Measurements from ENCODE around the gene MLLT3.

Gene MLLT3

GRCh38 chr9:20608582-20608981, 13.7 kb downstream of the MLLT3 start:
- no peak overlapping the region for H3K4me3 ChIP-seq (ENCODE audit: low read depth, low read length)
- no peaks in the 10 kb centered on the region for H3K9me3 ChIP-seq (ENCODE audit: control insufficient read depth, insufficient read depth, low read length)
- no peaks in the 10 kb centered on the region for H3K36me3 ChIP-seq (ENCODE audit: control insufficient read depth, insufficient read depth, low read length)
- H3K4me1 ChIP-seq (ENCODE audit: control insufficient read depth, insufficient read depth, low read length) = no peaks in the 10 kb centered on the region
- no peaks in the 10 kb centered on the region for H3K27me3 ChIP-seq (ENCODE audit: control insufficient read depth, insufficient read depth, low read length)
- no peak overlapping the region for H3K9ac ChIP-seq (ENCODE audit: low read depth, low read length)

- H3K27me3 ChIP-seq (ENCODE audit: control insufficient read depth, insufficient read depth, low read length) = no peaks in the 10 kb centered on the region
- H3K36me3 ChIP-seq (ENCODE audit: control insufficient read depth, insufficient read depth, low read length) = no peaks in the 10 kb centered on the region
- no peaks in the 10 kb centered on the region for H3K9me3 ChIP-seq (ENCODE audit: control insufficient read depth, insufficient read depth, low read length)
- no peak overlapping the region for H3K4me3 ChIP-seq (ENCODE audit: low read depth, low read length)
- no peaks in the 10 kb centered on the region for H3K4me1 ChIP-seq (ENCODE audit: control insufficient read depth, insufficient read depth, low read length)
- no peak overlapping the region for H3K9ac ChIP-seq (ENCODE audit: low read depth, low read length)
Measured at GRCh38 chr9:20606652-20607051, 15.6 kb downstream of the MLLT3 start.

DNA sequence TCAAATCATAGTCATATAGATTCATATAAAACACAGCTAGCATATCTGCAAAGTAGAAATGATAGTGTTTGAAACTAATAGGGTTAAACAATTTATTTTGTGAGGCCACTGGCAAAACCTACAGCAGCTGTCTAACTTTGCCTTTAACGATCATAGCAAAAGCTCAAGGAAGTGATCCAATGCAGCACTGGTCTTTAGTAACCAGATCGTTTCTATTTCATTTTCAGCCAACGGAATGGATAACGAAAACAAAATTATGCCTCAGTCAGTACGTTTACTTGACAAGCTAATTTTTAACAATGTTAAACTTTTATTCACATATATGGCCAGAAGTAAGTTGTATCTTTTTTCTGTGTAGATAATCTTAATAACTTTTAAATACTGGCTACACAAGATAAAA, 17.7 kb downstream of the MLLT3 start:
- H3K4me3 ChIP-seq (ENCODE audit: low read depth, low read length) = no peak overlapping the region

GRCh38 chr9:20603524-20604268, 18.6 kb downstream of the MLLT3 start:
- no peaks in the 10 kb centered on the region for H3K9me3 ChIP-seq (ENCODE audit: control insufficient read depth, insufficient read depth, low read length)
- H3K4me1 ChIP-seq (ENCODE audit: control insufficient read depth, insufficient read depth, low read length) = no peaks in the 10 kb centered on the region
- H3K36me3 ChIP-seq (ENCODE audit: control insufficient read depth, insufficient read depth, low read length) = no peaks in the 10 kb centered on the region
- no peak overlapping the region for H3K9ac ChIP-seq (ENCODE audit: low read depth, low read length)
- H3K4me3 ChIP-seq (ENCODE audit: low read depth, low read length) = no peak overlapping the region
- no peaks in the 10 kb centered on the region for H3K27me3 ChIP-seq (ENCODE audit: control insufficient read depth, insufficient read depth, low read length)

More for the DNA sequence above, 17.7 kb downstream of the MLLT3 start:
- Histone ChIP-seq H3K27me3 (ENCODE audit: control insufficient read depth, insufficient read depth, low read length) (no peaks in the 10 kb centered on the region), H3K9ac (ENCODE audit: low read depth, low read length) (no peak overlapping the region), H3K36me3 (ENCODE audit: control insufficient read depth, insufficient read depth, low read length) (no peaks in the 10 kb centered on the region), H3K9me3 (ENCODE audit: control insufficient read depth, insufficient read depth, low read length) (no peaks in the 10 kb centered on the region), H3K4me1 (ENCODE audit: control insufficient read depth, insufficient read depth, low read length) (no peaks in the 10 kb centered on the region)

DNA sequence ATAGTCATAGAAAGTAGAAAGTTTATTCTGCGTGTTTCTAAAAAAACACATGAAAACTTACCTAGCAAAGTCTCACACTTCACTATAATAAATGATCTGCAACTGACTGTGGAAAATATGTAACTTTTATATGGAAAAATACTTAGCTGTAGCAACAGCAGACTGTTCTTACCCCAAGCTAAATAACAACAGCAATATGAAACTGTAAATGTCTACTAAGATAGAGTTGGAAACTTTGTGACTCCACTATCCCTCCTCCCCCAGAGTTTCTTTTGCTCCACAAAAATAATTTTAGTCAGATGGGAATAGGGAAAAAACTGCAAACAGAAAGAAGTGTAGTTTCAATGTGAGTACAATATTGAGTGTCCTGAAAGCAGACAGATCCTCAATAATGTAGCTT, 21.0 kb downstream of the MLLT3 start:
- H3K36me3 ChIP-seq (ENCODE audit: control insufficient read depth, insufficient read depth, low read length) = no peaks in the 10 kb centered on the region
- no peaks in the 10 kb centered on the region for H3K4me1 ChIP-seq (ENCODE audit: control insufficient read depth, insufficient read depth, low read length)
- H3K9ac ChIP-seq (ENCODE audit: low read depth, low read length) = no peak overlapping the region

DNA sequence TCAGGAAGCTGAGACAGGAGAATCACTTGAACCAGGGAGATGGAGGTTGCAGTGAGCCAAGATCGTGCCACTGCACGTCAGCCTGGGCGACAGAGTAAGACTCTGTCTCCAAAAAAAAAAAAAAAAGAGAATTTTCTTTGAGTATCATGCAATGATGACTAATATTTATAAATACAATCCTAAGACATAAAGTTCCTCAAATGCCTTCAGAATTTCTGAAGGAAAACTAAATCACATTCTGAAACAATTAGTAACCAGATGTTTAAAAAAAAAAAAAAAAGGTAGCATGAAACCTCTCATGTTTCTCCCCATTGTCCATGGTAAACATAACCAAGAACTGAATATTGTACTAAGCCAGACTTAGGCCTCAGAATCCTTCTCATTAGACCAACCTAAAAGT, 23.1 kb downstream of the MLLT3 start:
- no peak overlapping the region for H3K4me3 ChIP-seq (ENCODE audit: low read depth, low read length)
- no peak overlapping the region for H3K9ac ChIP-seq (ENCODE audit: low read depth, low read length)

More for the DNA sequence above, 21.0 kb downstream of the MLLT3 start:
- H3K9me3 ChIP-seq (ENCODE audit: control insufficient read depth, insufficient read depth, low read length) = no peaks in the 10 kb centered on the region
- H3K4me3 ChIP-seq (ENCODE audit: low read depth, low read length) = no peak overlapping the region
- H3K27me3 ChIP-seq (ENCODE audit: control insufficient read depth, insufficient read depth, low read length) = no peaks in the 10 kb centered on the region

DNA sequence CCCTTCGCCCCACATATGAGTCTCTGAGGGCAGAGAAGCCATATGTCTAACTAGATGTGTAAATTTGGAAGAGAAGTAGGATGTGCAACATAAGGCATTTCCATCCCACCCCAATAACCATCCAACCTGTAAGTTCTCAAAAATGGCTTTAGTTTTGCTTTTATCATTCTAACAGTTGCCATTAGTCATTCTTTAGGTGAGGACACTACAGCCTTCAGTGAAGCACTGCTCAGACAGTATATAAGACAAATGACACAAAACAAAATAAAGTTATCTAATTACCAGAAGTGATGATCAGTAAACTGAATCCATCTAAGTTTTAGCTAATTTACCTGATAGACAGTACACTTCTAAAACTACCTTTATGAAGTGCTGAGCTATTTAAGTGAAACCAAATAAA, 23.9 kb downstream of the MLLT3 start:
- H3K9ac ChIP-seq (ENCODE audit: low read depth, low read length) = no peak overlapping the region
- no peaks in the 10 kb centered on the region for H3K36me3 ChIP-seq (ENCODE audit: control insufficient read depth, insufficient read depth, low read length)
- H3K9me3 ChIP-seq (ENCODE audit: control insufficient read depth, insufficient read depth, low read length) = no peaks in the 10 kb centered on the region
- no peak overlapping the region for H3K4me3 ChIP-seq (ENCODE audit: low read depth, low read length)
- H3K4me1 ChIP-seq (ENCODE audit: control insufficient read depth, insufficient read depth, low read length) = no peaks in the 10 kb centered on the region
- H3K27me3 ChIP-seq (ENCODE audit: control insufficient read depth, insufficient read depth, low read length) = no peaks in the 10 kb centered on the region

More for the DNA sequence above, 23.1 kb downstream of the MLLT3 start:
- Histone ChIP-seq H3K36me3 (ENCODE audit: control insufficient read depth, insufficient read depth, low read length) (no peaks in the 10 kb centered on the region), H3K27me3 (ENCODE audit: control insufficient read depth, insufficient read depth, low read length) (no peaks in the 10 kb centered on the region), H3K4me1 (ENCODE audit: control insufficient read depth, insufficient read depth, low read length) (no peaks in the 10 kb centered on the region), H3K9me3 (ENCODE audit: control insufficient read depth, insufficient read depth, low read length) (no peaks in the 10 kb centered on the region)

DNA sequence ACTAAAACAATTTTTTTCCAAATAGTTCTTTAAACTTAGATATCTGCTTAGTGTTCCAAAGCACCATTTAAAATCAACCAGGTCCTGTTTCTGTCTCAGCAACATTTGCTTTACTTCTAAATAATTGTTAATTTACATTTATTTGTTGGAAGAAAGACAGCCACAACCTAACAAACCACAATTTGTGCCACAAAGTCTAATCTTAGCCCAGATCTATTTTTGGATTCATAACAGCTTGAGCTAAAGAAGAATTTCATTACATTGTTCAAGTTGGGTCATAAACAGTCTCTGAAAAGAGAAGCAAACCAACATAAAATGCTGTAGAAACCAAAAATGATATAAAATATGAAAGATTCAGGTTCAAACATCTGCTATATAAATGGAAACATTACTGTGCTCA, 24.4 kb downstream of the MLLT3 start:
- Histone ChIP-seq H3K9me3 (ENCODE audit: control insufficient read depth, insufficient read depth, low read length) (no peaks in the 10 kb centered on the region), H3K9ac (ENCODE audit: low read depth, low read length) (no peak overlapping the region), H3K4me3 (ENCODE audit: low read depth, low read length) (no peak overlapping the region), H3K4me1 (ENCODE audit: control insufficient read depth, insufficient read depth, low read length) (no peaks in the 10 kb centered on the region), H3K27me3 (ENCODE audit: control insufficient read depth, insufficient read depth, low read length) (no peaks in the 10 kb centered on the region), H3K36me3 (ENCODE audit: control insufficient read depth, insufficient read depth, low read length) (no peaks in the 10 kb centered on the region)

GRCh38 chr9:20594608-20595007, 27.7 kb downstream of the MLLT3 start:
- Histone ChIP-seq H3K9me3 (ENCODE audit: control insufficient read depth, insufficient read depth, low read length) (no peaks in the 10 kb centered on the region), H3K9ac (ENCODE audit: low read depth, low read length) (no peak overlapping the region), H3K4me3 (ENCODE audit: low read depth, low read length) (no peak overlapping the region), H3K36me3 (ENCODE audit: control insufficient read depth, insufficient read depth, low read length) (no peaks in the 10 kb centered on the region), H3K27me3 (ENCODE audit: control insufficient read depth, insufficient read depth, low read length) (no peaks in the 10 kb centered on the region), H3K4me1 (ENCODE audit: control insufficient read depth, insufficient read depth, low read length) (no peaks in the 10 kb centered on the region)

DNA sequence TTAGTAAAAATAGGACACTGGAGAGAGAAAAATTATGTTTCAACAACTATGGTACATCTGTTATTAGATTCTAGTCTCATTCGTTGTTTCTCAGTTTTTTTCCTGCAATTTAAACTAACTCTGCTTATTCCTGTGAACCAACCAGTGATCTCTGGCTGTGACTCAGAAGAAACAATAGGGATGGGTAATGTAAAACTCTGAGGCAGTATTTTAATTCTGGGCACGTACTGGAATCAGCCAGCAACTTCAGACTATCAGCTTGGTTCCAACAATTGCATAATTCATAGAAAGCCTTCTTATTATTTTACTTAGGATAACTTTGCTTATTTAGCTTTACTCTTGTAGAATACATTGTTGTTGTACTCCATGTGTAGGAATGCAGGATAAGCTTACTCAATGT, 28.8 kb downstream of the MLLT3 start:
- H3K9ac ChIP-seq (ENCODE audit: low read depth, low read length) = no peak overlapping the region
- H3K4me3 ChIP-seq (ENCODE audit: low read depth, low read length) = no peak overlapping the region
- H3K4me1 ChIP-seq (ENCODE audit: control insufficient read depth, insufficient read depth, low read length) = no peaks in the 10 kb centered on the region
- no peaks in the 10 kb centered on the region for H3K36me3 ChIP-seq (ENCODE audit: control insufficient read depth, insufficient read depth, low read length)
- H3K9me3 ChIP-seq (ENCODE audit: control insufficient read depth, insufficient read depth, low read length) = no peaks in the 10 kb centered on the region
- no peaks in the 10 kb centered on the region for H3K27me3 ChIP-seq (ENCODE audit: control insufficient read depth, insufficient read depth, low read length)

GRCh38 chr9:20593105-20593504, 29.2 kb downstream of the MLLT3 start:
- Histone ChIP-seq H3K9me3 (ENCODE audit: control insufficient read depth, insufficient read depth, low read length) (no peaks in the 10 kb centered on the region), H3K27me3 (ENCODE audit: control insufficient read depth, insufficient read depth, low read length) (no peaks in the 10 kb centered on the region), H3K4me3 (ENCODE audit: low read depth, low read length) (no peak overlapping the region), H3K36me3 (ENCODE audit: control insufficient read depth, insufficient read depth, low read length) (no peaks in the 10 kb centered on the region), H3K9ac (ENCODE audit: low read depth, low read length) (no peak overlapping the region), H3K4me1 (ENCODE audit: control insufficient read depth, insufficient read depth, low read length) (no peaks in the 10 kb centered on the region)

DNA sequence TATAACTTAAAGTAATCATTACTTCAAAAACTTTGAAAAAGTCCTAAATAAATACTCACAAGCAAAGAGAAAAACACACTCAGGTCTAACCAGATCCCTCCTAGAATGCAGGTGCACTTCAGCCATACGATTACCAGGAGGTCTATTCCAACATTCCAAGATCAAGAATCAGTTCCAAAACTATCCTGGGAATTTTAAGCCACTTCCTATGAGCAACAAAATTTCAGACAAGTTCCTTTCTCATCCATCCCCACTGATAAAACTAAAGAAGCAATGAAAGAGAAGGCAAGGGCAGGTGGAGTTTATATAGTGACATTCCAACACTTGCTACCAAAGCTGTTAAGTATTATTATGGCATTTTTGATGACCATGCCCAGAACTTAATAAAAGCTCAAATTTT, 29.6 kb downstream of the MLLT3 start:
- Histone ChIP-seq H3K4me3 (ENCODE audit: low read depth, low read length) (no peak overlapping the region), H3K4me1 (ENCODE audit: control insufficient read depth, insufficient read depth, low read length) (no peaks in the 10 kb centered on the region), H3K9me3 (ENCODE audit: control insufficient read depth, insufficient read depth, low read length) (no peaks in the 10 kb centered on the region), H3K27me3 (ENCODE audit: control insufficient read depth, insufficient read depth, low read length) (no peaks in the 10 kb centered on the region), H3K36me3 (ENCODE audit: control insufficient read depth, insufficient read depth, low read length) (no peaks in the 10 kb centered on the region), H3K9ac (ENCODE audit: low read depth, low read length) (no peak overlapping the region)
